ENCODE data around the gene DOCK1.

The DOCK1 gene

GRCh38 chr10:127146661-127147060 is 241.4 kb downstream of the DOCK1 start:
- in situ Hi-C loops (cut with MboI; ENCODE audit: low sequenced_read_pairs, unreplicated experiment) = no loop called here

GRCh38 chr10:127148066-127148932 is 243.1 kb downstream of the DOCK1 start:
- TF ChIP-seq, protein P1, sequence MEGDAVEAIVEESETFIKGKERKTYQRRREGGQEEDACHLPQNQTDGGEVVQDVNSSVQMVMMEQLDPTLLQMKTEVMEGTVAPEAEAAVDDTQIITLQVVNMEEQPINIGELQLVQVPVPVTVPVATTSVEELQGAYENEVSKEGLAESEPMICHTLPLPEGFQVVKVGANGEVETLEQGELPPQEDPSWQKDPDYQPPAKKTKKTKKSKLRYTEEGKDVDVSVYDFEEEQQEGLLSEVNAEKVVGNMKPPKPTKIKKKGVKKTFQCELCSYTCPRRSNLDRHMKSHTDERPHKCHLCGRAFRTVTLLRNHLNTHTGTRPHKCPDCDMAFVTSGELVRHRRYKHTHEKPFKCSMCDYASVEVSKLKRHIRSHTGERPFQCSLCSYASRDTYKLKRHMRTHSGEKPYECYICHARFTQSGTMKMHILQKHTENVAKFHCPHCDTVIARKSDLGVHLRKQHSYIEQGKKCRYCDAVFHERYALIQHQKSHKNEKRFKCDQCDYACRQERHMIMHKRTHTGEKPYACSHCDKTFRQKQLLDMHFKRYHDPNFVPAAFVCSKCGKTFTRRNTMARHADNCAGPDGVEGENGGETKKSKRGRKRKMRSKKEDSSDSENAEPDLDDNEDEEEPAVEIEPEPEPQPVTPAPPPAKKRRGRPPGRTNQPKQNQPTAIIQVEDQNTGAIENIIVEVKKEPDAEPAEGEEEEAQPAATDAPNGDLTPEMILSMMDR (IDR thresholded peaks at IDR 0.05; ENCODE audit: borderline replicate concordance, control extremely low read depth, extremely low read depth, insufficient read depth, missing control alignments) = no peak
- DNase-seq (ENCODE audit: low spot score) = no peak
- in situ Hi-C loops (cut with MboI; ENCODE audit: low sequenced_read_pairs, unreplicated experiment) = no loop called here

More at GRCh38 chr10:127146661-127147060, 241.4 kb downstream of the DOCK1 start:
- TF ChIP-seq, protein P1 (IDR thresholded peaks at IDR 0.05; ENCODE audit: borderline replicate concordance, control extremely low read depth, extremely low read depth, insufficient read depth, missing control alignments) = no peak
- DNase-seq (ENCODE audit: low spot score) = no peak

DNA sequence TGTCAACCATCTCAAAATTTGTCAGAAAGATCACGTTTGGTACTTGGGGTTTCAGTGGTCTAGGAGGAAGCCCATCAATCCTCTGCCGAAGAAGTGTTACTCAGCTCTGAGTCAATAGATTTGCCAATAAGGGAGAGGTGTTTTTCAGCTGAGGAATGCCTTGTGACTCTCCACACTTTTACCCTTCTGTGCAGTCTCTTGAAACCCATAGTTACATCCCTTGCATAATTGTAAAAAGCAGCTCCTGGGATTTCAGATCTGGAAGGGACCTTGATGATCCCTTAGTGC is 243.6 kb downstream of the DOCK1 start:
- DNase-seq (ENCODE audit: low spot score) = no peak
- TF ChIP-seq, protein P1 (IDR thresholded peaks at IDR 0.05; ENCODE audit: borderline replicate concordance, control extremely low read depth, extremely low read depth, insufficient read depth, missing control alignments) = no peak
- in situ Hi-C loops (cut with MboI; ENCODE audit: low sequenced_read_pairs, unreplicated experiment) = no loop called here

DNA sequence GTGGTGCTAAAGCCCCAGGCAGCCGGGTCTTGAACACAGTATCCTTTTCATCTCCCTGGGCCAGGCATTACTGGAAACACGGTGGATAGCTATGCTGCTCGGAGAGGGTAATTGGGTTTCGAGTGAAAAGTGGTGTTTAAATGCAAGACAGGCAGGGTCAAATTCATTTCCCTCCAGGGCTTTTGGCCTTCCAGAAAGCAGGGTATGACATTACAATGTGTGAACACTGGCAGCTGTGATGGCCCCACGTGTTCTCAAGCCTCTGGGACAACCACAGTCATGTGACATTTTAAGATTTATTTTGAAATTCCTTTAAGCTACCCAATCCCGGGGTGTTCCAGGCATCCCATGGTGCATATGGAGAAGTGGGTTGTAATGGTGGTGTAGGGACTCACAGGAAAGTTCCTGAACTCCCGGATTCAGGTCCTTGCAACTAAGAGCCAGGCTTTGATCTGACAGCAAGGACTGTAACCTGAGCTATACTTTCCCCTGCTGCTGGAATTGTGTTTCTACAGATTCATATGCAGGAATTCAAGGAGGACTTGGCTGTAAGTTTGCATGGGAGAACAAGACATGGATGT is 244.4 kb downstream of the DOCK1 start:
- no peak for DNase-seq (ENCODE audit: low spot score)
- TF ChIP-seq, protein P1 (IDR thresholded peaks at IDR 0.05; ENCODE audit: borderline replicate concordance, control extremely low read depth, extremely low read depth, insufficient read depth, missing control alignments) = no peak
- in situ Hi-C loops (cut with MboI; ENCODE audit: low sequenced_read_pairs, unreplicated experiment) = no loop called here

DNA sequence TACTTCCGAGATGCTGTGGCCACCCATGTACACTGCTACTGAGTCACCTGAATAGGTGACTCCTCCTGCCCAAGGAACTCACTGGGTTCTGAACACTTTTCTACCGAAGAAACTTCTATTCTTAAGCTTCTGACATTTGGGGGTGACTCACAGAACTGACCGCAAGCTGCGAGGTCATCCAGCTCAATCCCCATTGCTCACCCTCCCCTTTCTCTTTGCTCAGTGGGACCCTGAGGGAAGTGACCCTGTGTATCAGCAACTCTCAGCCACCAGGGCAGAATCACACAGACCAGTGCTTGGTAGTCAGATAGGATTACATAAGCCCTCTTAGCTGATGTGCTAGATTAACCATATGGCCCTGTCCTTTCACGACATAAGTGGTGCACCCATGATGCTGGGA is 244.9 kb downstream of the DOCK1 start:
- TF ChIP-seq, protein P1 (IDR thresholded peaks at IDR 0.05; ENCODE audit: borderline replicate concordance, control extremely low read depth, extremely low read depth, insufficient read depth, missing control alignments) = no peak
- no peak for DNase-seq (ENCODE audit: low spot score)
- in situ Hi-C loops (cut with MboI; ENCODE audit: low sequenced_read_pairs, unreplicated experiment) = no loop called here

DNA sequence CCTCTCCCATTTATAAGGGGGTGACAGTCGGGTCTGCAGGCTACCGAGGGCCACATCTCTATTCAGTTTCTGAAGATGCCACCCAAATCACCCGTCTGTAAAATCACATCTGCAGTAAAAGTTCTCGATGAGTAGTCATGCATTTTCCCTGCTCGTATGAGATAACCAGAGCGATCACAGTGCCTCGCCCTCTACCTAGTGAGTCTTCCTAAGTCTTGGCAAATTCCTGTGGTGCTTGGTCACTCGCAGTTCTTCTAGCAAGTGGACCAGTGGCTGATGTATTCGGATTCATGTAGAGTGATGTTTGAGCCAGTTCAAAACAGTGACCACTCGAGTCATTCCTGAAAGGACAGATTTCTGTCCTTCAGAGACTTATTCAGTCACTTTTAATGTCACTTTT is 246.3 kb downstream of the DOCK1 start:
- TF ChIP-seq, protein P1 (IDR thresholded peaks at IDR 0.05; ENCODE audit: borderline replicate concordance, control extremely low read depth, extremely low read depth, insufficient read depth, missing control alignments) = no peak
- DNase-seq (ENCODE audit: low spot score) = no peak
- in situ Hi-C loops (cut with MboI; ENCODE audit: low sequenced_read_pairs, unreplicated experiment) = no loop called here
